ENCODE data around the gene MAST2. TPM values are rescaled to one million over a fixed set of nuclear protein-coding genes. Genes with fewer than 3 reads are reported as not detected.

The MAST2 gene
- total RNA-seq, 1 experiment from 2014 or later, result 7.2 TPM

DNA sequence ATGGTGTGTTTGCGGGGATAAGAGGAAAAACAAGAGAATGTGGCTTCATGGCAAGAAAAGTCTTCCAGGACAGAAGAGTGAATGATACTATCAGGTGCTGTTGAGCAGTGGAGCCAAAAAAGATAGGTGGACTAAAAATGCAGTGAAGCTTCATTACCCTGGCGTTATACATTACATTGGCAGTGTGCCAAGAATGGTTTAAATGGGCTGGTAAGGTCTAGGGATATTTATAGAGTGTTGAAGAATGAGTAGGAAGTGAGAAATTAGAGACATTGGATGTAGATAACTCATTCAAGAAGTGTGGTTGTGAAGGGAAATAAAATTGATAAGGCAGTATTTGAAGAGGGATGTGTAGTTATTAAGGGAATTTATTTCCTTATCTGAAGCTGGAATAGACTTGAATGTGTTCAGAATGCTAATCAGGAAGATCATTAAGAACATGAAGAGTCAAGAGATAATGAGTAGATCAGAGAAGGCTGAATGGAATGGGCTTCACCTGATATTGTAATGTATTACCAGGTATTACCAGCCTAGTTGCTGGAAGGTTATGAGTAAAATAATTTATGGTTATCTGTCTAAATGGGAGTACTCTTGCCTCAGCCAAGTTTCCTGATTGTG, 72.7 kb downstream of the MAST2 start:
- no peak for DNase-seq (ENCODE audit: low read depth, low spot score)
- in situ Hi-C loops (cut with HindIII; ENCODE audit: low pct_unique_long_range_greater_than_20kb, low sequenced_read_pairs), result no loop called here

DNA sequence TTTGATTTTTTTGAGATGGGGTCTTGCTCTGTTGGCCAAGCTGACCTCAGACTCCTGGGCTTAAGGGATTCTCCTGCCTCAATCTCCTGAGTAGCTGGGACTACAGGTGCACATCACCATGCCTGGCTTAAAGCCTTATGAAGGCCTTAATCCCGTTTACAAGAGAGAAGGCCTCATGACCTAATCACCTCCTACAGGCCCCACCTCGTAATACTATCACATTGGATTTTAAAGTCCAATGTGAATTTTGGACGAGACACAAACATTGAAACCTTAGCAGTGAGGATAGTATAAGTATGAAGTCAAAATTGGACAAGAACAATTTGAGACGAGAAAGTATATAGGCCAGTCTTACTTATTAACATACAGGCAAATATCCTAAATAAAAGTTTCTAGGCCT, 73.9 kb downstream of the MAST2 start:
- no peak for DNase-seq (ENCODE audit: low read depth, low spot score)
- in situ Hi-C loops (cut with HindIII; ENCODE audit: low pct_unique_long_range_greater_than_20kb, low sequenced_read_pairs), result no loop called here

DNA sequence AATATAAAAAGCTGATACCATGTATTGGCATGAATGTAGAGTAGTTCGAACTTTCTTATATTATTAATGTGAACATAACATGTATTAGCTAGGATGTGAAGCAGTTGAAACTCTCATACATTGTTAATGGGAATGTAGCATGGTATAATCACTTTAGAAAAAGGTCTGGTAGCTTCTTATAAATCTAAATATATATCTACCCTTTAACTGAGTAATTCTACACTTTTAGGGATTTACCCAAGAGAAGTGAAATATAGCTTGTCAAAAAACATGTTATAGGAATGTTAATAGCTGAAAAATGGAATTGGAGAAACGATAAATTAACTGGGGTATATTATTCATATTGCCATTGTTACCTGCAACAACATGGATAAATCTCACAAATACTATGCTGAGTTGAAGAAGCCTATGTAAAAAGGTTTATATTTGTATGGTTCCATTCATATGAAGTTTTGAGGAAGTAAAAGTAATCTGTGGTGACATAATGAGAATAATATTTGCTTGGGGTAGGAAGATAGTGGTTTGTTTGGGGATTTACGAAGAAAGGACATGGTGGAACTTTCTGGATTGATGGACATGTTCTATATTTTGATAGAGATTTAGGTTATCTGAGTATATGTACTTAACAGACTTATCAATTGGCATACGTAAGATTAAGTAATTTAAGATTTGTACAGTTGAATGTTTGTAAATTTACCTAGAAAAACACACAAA, 76.6 kb downstream of the MAST2 start:
- no peak for DNase-seq (ENCODE audit: low read depth, low spot score)
- in situ Hi-C loops (cut with HindIII; ENCODE audit: low pct_unique_long_range_greater_than_20kb, low sequenced_read_pairs), result no loop called here

DNA sequence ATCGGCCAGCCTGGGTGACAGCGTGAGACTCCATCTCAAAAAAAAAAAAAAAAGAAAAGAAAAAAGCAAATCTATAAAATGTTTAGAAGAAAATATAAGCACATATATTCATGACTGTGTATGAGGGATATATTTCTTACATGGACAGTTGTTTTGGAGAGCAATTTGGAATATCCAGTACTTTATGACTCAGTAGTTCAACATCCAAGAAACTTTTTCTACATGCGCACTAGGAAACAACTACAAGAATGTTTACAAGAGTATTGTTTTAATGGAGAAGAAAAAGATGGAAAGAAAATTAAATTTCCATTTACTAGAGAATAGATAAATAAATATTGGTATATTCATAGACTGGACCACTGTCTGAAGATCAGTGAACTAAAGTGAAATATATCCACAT, 77.5 kb downstream of the MAST2 start:
- in situ Hi-C loops (cut with HindIII; ENCODE audit: low pct_unique_long_range_greater_than_20kb, low sequenced_read_pairs), result no loop called here
- no peak for DNase-seq (ENCODE audit: low read depth, low spot score)

DNA sequence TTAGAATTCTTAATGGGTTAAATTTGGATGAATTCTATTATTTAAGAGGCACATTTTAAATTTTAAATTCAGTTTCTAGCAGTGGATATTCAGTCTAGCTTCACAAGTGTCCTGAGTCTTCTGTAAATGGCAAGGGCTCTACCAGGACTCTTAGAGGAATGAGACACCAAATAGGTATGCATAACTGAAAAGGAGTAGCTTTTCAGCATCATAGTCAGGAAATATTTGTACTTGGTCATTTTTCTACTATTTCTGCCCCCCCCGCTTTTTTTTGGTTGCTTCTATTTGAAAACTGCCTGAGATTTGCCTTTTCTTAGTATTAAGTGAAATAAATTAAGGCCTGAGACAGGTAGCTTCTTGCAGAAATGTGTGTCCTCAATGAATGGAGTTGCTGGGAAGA, 80.2 kb downstream of the MAST2 start:
- in situ Hi-C loops (cut with HindIII; ENCODE audit: low pct_unique_long_range_greater_than_20kb, low sequenced_read_pairs), result no loop called here
- DNase-seq (ENCODE audit: low read depth, low spot score), result no peak

DNA sequence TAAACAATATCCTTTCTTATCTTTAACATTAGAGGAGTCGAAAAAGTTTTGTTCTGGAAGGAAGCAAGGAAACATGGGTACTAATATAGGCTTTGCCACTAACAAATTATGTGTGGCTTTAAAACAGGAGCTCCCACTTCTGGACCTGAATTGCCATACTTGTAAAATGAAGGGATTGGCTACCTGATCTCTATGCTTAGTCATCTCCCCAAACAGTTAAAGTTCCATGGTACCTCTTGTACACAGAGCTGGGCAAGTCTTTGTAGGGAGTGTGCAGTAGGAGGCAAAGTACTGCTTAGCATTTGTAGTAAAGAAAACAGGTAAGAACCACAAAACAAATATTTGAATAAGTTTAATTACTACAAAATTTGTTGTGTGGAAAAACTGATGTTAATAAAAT, 81.3 kb downstream of the MAST2 start:
- DNase-seq (ENCODE audit: low read depth, low spot score), result no peak
- in situ Hi-C loops (cut with HindIII; ENCODE audit: low pct_unique_long_range_greater_than_20kb, low sequenced_read_pairs), result no loop called here

DNA sequence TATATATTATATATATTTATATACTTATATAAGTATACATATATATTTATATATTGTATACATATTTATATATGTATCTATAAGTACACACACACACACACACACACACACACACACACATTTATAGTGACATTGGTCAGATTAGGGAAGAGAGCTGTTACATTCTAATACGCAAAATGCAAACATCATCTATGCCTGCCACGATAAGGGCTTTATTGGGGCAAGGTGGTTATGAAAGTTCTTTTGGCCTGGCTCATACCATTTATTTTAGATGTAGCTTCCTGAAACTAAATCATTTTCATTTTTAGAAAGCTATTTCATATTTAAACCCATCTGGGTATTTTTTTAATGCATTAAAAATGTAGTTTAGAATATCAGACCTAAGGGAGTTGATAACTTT, 82.8 kb downstream of the MAST2 start:
- in situ Hi-C loops (cut with HindIII; ENCODE audit: low pct_unique_long_range_greater_than_20kb, low sequenced_read_pairs), result no loop called here
- DNase-seq (ENCODE audit: low read depth, low spot score), result no peak

DNA sequence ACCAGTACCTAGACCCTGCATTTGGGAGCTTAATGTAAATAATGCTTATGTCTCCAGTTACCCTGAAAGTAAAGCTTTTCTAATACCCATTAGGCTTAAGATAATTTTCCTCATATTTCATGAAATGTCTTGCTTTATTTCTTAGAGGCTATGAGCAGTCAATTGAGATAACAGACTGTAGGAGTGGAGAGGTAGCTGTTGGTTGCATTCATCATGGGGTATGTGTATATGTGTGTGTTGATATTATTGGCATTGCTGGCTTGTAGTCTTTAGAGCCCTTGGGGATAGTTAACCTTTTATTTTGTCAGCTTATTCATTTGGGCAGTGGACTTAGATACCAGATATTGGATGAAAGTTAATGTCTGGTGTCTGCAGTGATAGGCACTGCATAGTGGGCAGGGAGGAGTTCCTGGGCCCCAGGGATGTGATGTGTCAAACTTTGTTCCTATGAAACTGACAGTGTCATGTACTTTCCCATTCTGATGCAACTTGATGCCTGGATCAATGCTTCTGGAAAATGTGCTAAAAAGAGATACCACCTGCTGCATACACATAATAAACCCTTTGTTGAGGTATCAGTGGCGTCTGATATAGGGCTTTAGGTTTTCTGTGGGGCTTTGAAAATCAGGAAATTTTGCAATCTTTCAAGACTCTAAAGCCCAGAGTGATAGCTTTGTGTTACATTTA, 83.9 kb downstream of the MAST2 start:
- in situ Hi-C loops (cut with HindIII; ENCODE audit: low pct_unique_long_range_greater_than_20kb, low sequenced_read_pairs), result no loop called here
- DNase-seq (ENCODE audit: low read depth, low spot score), result no peak

DNA sequence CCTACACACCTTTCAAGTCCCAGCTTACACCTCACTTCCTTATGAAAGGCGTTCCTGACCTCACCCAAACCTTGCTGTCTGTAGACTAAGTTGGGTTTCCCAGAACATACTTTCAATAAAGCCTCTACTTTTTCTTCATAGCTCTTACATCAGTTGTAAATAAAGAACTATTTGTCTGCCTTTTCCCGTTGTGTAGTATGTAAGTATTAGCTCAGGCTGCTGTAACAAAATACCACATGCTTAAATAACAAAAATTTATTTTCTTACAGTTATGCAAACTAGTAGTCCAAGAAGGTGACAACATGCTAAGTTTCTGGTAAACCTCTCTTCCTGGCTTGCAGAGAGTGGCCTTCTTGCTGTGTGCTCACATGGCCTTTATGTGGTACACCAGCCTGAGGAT, 86.7 kb downstream of the MAST2 start:
- in situ Hi-C loops (cut with HindIII; ENCODE audit: low pct_unique_long_range_greater_than_20kb, low sequenced_read_pairs), result no loop called here
- DNase-seq (ENCODE audit: low read depth, low spot score), result no peak

DNA sequence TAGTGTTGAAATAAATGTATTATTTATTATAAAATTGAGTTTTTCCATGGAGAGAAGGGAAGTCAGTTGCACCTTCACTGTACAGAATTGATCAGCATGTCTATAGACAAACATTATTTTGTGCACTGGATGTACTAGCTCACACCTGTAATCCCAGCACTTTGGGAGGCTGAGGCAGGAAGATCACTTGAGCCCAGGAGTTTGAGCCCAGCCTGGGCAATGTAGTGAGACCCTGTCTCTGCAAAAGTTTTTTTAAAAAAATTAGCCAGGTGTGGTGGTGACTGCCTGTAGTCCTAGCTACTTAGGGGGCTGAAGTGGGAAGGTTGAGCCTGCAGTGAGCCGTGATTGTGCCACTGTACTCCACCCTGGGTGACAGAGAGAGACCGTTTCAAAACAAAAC, 87.7 kb downstream of the MAST2 start:
- no peak for DNase-seq (ENCODE audit: low read depth, low spot score)
- in situ Hi-C loops (cut with HindIII; ENCODE audit: low pct_unique_long_range_greater_than_20kb, low sequenced_read_pairs), result no loop called here

DNA sequence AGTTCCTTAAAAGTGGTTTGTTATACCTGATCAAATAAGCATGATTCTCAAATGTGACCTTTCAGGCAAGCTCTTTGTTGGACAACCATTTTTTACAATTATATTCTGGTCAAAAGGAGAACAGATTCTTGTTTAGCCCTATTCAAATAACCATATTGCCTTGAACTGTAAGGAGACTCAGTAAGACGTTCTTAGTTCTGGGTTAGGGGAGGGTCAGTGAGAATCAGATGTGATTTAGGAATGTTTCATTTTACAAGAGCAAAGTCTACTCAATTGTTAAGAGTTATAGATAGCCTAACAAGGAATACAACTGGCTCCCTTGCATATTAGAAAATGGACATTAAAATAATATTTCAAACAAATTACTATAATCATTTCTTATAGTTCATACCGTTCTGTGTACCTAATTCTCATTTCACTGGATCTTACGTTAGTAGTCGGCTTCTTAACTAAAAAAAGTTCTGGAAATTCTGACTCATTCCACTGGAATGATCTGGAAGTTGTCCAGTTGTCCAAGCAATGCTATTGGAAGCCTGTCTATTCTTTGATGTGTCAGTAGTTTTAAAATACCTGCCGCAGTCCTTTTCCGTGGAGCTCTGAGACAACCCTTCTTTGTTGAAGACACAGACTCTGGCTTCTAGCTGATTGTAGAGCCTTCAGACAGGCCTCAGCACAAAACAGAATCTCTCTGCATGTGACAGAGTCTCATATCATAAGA, 88.8 kb downstream of the MAST2 start:
- DNase-seq (ENCODE audit: low read depth, low spot score), result peak; percentile 78
- in situ Hi-C loops (cut with HindIII; ENCODE audit: low pct_unique_long_range_greater_than_20kb, low sequenced_read_pairs), result no loop called here

DNA sequence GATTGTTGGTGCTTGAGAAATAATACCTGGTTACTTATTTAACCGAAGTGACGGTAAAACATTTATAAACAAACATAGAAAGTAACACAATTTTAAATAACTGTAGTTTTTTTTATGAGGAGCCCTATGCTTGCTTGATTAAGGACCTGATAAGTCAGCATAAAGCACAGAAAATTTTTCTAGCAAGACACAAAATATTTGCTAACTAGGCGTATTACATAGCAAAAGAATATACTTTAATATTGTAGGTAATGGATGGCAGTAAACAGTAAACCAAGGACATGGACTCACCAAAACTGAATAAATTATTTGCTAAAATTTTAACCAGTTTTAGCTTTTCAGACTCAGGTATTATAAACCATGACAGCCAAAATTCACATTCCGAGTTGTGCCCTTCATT, 90.9 kb downstream of the MAST2 start:
- in situ Hi-C loops (cut with HindIII; ENCODE audit: low pct_unique_long_range_greater_than_20kb, low sequenced_read_pairs), result no loop called here
- DNase-seq (ENCODE audit: low read depth, low spot score), result no peak

DNA sequence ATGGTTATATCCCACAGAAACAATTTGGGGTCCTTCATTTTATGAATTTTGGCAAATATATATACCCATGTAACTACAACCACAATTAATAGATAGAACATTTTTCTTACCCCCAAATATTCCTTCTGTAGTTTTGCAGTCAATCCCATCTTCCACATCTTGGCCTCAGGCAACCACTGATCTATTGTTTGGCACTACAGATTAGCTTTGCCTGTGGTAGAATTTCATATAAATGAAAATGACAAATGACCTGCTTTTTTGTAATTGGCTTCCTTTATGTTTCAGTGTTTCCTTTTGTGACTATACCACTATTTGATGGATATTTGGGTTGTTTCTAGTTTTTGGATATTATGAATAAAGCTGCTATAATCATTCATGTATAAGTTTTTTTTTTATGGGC, 91.5 kb downstream of the MAST2 start:
- in situ Hi-C loops (cut with HindIII; ENCODE audit: low pct_unique_long_range_greater_than_20kb, low sequenced_read_pairs), result no loop called here
- no peak for DNase-seq (ENCODE audit: low read depth, low spot score)

DNA sequence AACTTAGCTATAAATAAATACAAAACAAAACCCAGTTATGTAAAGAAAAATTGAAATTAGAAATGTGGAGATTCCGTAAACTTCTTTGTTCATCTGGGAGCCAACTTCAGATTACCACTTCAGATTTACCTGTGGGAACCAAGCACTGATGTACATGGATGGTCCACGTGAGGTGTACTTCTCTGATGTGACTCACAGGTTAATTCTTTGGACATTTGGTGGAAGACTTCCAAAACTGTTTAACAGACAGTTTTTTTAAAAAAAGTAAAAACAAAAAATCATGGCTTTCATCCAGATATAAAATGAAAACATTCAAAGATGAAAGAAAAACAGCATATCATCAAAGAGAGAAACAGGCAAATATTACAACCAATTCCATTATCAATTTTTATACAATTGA, 92.0 kb downstream of the MAST2 start:
- no peak for DNase-seq (ENCODE audit: low read depth, low spot score)
- in situ Hi-C loops (cut with HindIII; ENCODE audit: low pct_unique_long_range_greater_than_20kb, low sequenced_read_pairs), result no loop called here

DNA sequence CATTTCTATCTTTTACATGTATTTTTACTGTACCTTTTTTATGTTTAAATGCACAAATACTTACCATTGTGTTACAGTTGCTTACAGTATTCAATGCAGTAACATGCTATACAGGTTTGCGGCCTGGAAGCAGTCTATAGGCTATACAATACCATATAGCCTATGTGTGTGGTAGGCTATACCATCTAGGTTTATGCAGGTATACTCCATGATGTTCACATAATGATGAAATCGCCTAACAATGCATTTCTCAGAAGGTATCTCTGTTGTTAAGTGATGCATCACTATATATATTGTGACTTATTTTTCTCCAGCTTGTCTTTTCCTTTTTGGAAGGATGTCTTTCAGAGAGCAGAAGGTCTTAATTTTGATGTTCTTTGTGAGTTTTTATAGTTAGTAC, 103.5 kb downstream of the MAST2 start:
- in situ Hi-C loops (cut with HindIII; ENCODE audit: low pct_unique_long_range_greater_than_20kb, low sequenced_read_pairs), result no loop called here
- no peak for DNase-seq (ENCODE audit: low read depth, low spot score)

DNA sequence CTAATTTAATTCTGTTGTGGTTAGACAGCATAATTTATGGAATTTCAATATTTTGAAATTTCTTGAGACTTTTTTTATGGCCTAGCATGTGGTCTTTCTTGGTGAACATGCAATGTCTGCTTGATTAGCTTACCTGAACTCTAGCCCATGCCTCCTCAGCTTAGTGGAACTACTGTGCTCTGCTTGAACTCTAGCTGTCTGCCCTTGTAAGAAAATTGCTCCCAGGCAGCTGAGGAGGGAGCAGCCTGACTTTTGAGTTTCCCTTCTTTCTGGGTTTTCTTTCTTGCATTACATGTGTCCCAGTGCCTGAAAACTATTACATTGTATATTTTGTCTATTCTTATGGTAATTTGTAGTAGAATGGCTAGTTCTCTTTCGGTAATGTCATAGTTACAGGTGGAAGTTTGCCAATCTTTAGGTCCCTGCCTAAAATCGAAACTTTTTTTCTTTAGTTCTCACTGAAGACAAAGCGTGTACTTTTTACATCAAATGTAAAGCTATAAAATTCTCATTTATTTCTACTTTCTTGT, 105.3 kb downstream of the MAST2 start:
- DNase-seq (ENCODE audit: low read depth, low spot score), result no peak
- in situ Hi-C loops (cut with HindIII; ENCODE audit: low pct_unique_long_range_greater_than_20kb, low sequenced_read_pairs), result no loop called here

DNA sequence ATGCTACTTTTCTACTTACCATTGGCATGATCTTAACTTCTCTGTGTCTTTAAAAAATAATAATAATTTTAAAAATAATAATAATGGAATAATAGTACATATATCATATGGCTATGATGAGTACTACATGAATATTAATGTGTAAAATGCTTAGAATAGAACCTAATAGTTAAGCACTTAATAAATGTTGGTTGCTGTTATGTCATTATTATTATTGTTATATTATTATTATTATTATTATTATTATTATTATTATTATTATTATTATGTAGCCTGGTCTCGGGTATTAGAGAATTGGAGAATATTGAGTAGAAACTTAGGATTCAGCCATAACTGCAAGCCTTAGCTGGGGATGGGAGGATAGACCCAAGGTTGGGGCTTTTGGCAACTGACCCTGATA, 108.2 kb downstream of the MAST2 start:
- in situ Hi-C loops (cut with HindIII; ENCODE audit: low pct_unique_long_range_greater_than_20kb, low sequenced_read_pairs), result no loop called here
- DNase-seq (ENCODE audit: low read depth, low spot score), result no peak

DNA sequence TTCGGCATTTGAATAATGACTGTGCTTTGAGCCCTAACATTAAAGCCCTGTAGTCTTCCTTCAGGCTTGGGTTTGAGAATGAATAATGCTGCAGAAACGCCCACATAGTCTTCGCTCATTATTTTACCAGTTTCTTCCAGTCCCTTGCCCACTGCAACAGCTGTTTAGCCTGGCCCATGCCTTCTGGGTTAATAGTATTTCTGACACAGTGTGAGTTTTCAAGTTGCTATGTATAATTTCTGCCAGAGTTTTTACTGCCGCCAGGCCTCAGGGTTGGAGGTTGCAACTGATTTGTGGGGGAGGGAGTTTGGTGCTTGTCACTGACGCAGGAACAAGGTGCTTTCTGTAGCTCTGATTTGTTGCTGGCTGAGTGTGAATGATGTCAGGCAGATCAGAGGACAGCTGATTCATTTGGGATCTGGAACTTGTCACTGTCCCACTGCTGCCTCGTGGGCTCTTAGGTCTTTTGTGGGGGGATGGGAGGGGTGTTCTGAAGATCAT, 109.8 kb downstream of the MAST2 start:
- peak; percentile 12 for DNase-seq (ENCODE audit: low read depth, low spot score)
- in situ Hi-C loops (cut with HindIII; ENCODE audit: low pct_unique_long_range_greater_than_20kb, low sequenced_read_pairs), result no loop called here

Data from SK-MEL-5 (cell line).